Tibial nerve (tissue), 4 donors: Measurements from ENCODE around the gene TFE3.

ENCODE experiments used
- EP300 ChIP-seq, 2 donors: sonication (generic); formaldehyde crosslinking; IDR thresholded peaks; one replicate each; pipeline ENCODE4 v1.6.1; 2017; ENCODE audit warnings: antibody characterized with exemption in 2 of 2, mild to moderate bottlenecking in 1 of 2
- TF ChIP-seq, protein P1 (sequence below), 5 experiments: fragments of 200-600 bp in 3 of 5; fragments of 450-650 bp in 2 of 5; sonication (generic) in 3 of 5; IDR thresholded peaks; one replicate each; pipeline ENCODE4 v1.5.1; 2016 to 2019; ENCODE audit warnings: antibody characterized with exemption in 5 of 5, mild to moderate bottlenecking in 3 of 5, moderate library complexity in 2 of 5

- TF ChIP-seq, protein P1, sequence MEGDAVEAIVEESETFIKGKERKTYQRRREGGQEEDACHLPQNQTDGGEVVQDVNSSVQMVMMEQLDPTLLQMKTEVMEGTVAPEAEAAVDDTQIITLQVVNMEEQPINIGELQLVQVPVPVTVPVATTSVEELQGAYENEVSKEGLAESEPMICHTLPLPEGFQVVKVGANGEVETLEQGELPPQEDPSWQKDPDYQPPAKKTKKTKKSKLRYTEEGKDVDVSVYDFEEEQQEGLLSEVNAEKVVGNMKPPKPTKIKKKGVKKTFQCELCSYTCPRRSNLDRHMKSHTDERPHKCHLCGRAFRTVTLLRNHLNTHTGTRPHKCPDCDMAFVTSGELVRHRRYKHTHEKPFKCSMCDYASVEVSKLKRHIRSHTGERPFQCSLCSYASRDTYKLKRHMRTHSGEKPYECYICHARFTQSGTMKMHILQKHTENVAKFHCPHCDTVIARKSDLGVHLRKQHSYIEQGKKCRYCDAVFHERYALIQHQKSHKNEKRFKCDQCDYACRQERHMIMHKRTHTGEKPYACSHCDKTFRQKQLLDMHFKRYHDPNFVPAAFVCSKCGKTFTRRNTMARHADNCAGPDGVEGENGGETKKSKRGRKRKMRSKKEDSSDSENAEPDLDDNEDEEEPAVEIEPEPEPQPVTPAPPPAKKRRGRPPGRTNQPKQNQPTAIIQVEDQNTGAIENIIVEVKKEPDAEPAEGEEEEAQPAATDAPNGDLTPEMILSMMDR (IDR thresholded peaks at IDR 0.05) = no peak
- no peak for TF ChIP-seq EP300 (IDR thresholded peaks at IDR 0.05)
Observed at GRCh38 chrX:49064735-49065134, 21.6 kb upstream of the TFE3 start.
